Esophagus muscularis mucosa (tissue), 4 donors: ENCODE results near the gene MRPL20.

Experiments
- CTCF ChIP-seq, 3 experiments: fragments of 200-600 bp in 2 of 3; fragments of 450-650 bp in 1 of 3; sonication (generic) in 2 of 3; IDR thresholded peaks; one replicate each; pipeline ENCODE4 v1.5.1; 2017 to 2019; ENCODE audit warnings: antibody characterized with exemption in 3 of 3, mild to moderate bottlenecking in 2 of 3, moderate library complexity in 1 of 3
- EP300 ChIP-seq: sonication (generic); formaldehyde crosslinking; IDR thresholded peaks from one replicate; pipeline ENCODE4 v1.6.1; 2017; ENCODE audit warnings: antibody characterized with exemption
- POLR2A ChIP-seq: fragments of 450-650 bp; IDR thresholded peaks from one replicate; pipeline ENCODE4 v1.6.1; 2017; ENCODE audit warnings: antibody characterized with exemption, moderate library complexity, mild to moderate bottlenecking, low read depth
- POLR2AphosphoS5 ChIP-seq, 2 donors: sonication (generic); formaldehyde crosslinking; IDR thresholded peaks; one replicate each; pipeline ENCODE4 v1.6.1; 2017; ENCODE audit warnings: antibody characterized with exemption in 2 of 2

GRCh38 chr1:1433804-1434130, 26.7 kb upstream of the MRPL20 start:
- TF ChIP-seq CTCF (IDR thresholded peaks at IDR 0.05) (no peak), EP300 (no peak), POLR2A (no peak), POLR2AphosphoS5 (IDR thresholded peaks at IDR 0.05) (no peak)
